Activated CD8-positive, alpha-beta memory T cell treated with anti-CD3 and anti-CD28 coated beads for 48 hours (primary cell): Measurements from ENCODE around the gene ZNF333.

Source experiments
- DNase-seq, 3 experiments: peaks; one replicate each; pipeline ENCODE4 v3.0.0-alpha.2; 2020; ENCODE audit warnings: low read depth in 2 of 3, low spot score in 2 of 3

ZNF333 gene

GRCh38 chr19:14689598-14690503, at the start of gene ZNF333:
Gene ZNF333 (plus strand): TSS chr19:14690048. CDS start chr19:14693492, 3,444 bp downstream.
- peak; percentile 93 to 99 (median 99) for DNase-seq

DNA sequence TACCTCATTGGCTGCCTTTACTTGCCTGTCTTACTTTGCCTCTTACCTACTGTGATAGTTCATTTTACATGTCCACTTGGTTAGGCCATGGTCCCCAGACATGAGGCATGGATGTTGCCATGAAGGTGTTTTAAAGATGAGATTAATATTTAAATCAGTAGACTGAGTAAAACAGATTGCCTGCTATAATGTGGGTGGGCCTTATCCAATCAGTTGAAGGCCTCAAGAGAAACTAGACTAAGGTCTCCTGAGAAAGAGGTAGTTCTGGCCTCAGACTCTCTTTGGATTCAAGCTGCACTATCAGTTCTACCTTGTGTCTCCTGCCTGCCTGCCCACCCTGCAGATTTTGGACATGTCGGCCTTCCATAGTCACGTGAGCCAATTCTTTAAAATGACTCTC, 41.3 kb upstream of the ZNF333 start:
- DNase-seq: no peak

DNA sequence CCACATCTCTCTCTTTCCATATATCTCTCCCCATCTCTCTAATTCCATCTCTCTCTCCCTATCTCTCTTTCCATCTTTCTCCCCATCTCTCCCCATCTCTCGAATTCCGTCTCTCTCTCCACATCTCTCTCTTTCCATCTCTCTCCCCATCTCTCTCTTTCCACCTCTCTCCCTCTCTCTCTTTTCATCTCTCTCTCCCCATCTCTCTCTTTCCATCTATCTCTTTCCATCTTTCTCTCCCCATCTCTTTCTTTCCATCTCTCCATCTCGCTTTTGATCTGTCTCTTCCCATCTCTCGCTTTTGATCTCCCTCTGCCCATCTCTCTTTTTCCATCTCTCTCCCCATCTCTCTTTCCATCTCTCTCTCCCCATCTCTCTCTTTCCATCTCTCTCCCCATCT, 40.8 kb upstream of the ZNF333 start:
- no peak for DNase-seq

- DNase-seq: no peak
Observed at GRCh38 chr19:14650161-14650560, 39.7 kb upstream of the ZNF333 start.

GRCh38 chr19:14654786-14655560, 34.9 kb upstream of the ZNF333 start:
- DNase-seq: no peak

DNA sequence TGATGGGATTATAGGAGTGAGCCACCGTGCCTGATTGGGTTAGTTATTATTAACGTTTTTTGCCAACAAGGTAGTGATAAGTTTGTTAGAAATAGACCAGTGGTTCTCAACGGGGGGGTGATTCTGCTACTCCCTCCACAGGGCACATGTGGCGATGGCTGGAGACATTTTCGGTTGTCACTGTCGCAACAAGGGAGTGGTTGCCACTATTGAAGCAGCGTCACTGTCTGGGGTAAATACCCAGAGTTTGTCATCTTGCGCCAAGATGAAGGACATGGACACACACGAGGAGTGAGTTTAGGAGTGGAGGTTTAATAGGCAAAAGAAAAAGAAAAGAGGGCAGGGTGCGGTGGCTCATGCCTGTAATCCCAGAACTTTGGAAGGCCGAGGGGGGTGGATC, 34.1 kb upstream of the ZNF333 start:
- no peak for DNase-seq

- DNase-seq: no peak
Observed at GRCh38 chr19:14659874-14660489, 29.9 kb upstream of the ZNF333 start.

GRCh38 chr19:14661372-14661924, 28.4 kb upstream of the ZNF333 start:
- no peak for DNase-seq

DNA sequence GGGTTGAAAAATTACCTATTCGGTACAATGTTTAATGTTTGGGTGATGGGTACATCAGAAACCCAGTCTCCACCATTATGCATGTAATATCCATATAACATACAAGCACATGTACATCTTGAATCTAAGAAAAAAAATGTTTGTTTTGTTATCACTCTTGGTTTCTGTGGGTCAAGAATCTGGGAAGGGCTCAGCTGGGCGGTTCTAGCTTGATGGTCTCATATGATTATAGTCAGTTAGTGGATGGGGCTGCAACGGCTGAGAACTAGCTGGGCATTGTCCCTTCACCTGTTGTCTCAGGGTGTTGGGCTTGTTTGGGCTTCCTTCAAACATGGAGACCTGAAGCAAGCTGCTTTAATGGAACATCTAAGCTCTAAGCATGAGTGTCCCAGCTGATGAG, 19.9 kb upstream of the ZNF333 start:
- DNase-seq: no peak

DNA sequence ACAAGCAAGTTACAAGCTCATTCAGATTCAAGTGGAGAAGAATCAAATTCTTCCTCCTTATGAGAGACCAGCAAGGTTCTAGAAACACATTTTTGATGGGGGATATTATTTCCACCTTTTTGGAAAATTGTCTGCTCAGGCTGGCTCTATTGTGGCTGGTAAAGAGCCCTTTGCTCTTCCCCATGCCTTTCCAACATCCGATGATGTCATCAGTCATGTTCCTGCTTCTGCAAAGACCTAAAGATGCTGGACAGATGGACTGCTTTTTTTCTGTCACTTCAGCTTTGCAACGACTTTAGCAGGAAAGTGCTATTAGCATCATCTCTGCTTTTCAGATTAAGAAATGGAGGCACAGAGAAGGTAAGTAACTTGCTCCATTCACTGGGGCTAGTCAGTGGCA, 19.4 kb upstream of the ZNF333 start:
- DNase-seq: no peak

- no peak for DNase-seq
Observed at GRCh38 chr19:14672188-14672872, 17.5 kb upstream of the ZNF333 start.

DNA sequence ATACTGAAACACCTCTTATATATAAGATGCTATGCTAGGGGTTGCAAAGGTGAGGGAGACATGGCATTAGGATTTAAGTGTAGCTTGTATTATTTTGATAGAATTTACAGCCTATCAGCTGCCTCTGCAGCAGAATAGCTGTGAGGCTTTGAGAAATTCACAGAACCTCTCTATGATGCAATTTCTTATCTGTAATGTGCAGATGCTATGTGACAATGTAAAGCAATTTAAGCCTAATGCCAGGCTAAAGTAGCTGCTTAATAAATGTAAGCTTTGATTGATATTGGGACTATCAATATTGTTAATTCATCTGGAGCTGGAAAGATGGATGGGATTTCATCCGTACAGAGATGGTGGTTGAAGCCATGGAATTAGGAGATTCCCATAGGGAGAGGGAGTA, 16.8 kb upstream of the ZNF333 start:
- DNase-seq: no peak

DNA sequence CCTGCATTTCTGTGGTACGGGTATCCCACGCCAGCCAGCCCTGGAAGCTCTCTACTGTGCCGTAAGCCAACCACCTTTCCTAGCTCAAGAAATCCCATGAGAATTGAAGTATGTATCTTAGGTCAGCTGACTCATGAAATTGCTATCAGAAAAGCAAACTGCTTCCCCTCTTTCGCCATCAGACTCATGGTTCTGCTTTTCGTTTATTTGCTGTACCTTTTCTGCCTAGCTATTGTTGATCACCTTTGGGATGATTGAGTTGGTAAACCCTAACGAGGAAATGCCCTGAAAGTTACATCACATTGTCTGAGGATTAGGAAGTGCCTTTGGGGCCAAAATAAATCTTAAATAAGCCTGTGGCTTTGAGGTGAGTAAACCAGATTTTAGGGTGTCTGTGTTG, 15.1 kb upstream of the ZNF333 start, which contains the start of gene ADGRE3:
TSS of gene ADGRE3 (minus strand) at position 81 of the 400 bp plus-strand sequence. CDS start at position 7, 74 bp downstream.
- DNase-seq: no peak

DNA sequence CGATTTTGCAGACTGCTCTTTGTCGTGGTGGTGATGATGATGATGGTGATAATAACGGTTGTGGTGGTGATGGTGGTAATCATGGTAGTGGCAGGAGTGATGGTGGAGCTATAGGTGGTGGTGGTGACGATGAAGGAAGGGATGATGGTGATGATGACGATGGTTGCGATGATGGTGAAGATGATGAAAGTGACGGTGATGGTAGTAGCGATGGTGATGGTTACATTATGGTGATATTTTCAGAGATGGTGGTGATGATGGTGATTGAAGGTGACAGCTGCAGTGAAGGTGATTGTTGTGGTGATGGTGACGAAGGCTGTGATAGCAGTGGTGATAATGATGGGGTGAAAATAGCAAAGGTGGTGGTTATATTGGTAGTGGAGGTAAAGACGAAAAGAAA, 13.1 kb upstream of the ZNF333 start:
- no peak for DNase-seq

GRCh38 chr19:14677464-14677863, 12.4 kb upstream of the ZNF333 start:
- DNase-seq: no peak

DNA sequence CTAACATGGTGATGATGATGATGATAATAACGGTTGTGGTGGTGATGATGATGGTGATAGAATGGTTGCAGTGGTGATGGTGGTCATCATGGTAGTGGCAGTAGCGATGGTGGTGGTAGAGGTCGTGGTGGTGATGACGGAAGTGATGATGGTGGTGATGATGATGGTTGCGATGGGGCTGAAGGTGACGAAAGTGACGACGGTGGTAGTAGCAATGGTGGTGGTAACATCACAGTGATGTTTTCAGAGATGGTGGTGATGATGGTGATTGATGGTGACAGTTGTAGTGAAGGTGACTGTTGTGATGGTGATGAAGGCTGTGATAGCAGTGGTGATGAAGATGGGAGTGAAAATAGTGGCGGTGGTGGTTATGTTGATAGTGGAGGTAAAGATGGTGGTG, 11.6 kb upstream of the ZNF333 start:
- no peak for DNase-seq

DNA sequence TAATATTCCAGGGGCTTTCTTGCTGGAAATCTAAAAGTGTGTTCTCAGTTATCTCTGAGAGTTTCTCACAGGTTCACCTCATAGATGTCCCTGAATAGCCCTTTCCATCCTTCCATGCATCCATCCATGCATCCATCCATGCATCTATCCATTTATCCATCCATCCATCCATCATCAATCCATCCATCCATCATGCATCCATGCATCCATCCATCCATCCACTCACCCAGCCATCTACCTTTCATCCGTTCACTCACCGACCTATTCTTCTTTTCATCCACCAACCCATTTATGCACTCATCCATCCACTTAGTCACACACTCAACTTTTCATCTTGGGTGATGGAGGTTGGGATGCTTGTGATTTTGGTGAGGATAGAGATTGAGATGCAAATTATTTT, 7.8 kb upstream of the ZNF333 start:
- DNase-seq: no peak

- no peak for DNase-seq
Observed at GRCh38 chr19:14683439-14683838, 6.4 kb upstream of the ZNF333 start.

DNA sequence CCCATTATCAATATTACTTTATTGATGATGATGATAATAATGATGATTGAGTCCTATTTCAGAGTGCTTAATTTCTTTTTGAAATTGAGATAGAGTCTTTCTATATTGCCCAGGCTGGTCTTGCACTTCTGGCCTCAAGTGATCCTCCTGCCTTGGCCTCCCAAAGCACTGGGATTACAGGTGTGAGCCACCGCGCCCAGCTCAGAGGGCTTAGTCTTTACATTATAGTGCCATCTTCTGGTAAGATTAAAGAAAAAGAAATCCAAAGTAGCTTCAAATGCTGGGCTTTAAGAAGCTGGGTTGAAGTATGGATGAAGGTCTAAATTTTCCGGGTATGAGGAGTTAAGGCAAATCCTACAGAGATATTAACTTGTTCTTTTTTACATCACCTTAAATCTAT, 3.4 kb upstream of the ZNF333 start:
- no peak for DNase-seq

- DNase-seq: no peak
Observed at GRCh38 chr19:14694641-14695266, 4.9 kb downstream of the ZNF333 start.
